ENCODE measurements around the gene CD33.
"Not testable (repeated sequence)": the region's sequence is repeated elsewhere in the genome, so short reads cannot be mapped to it uniquely, and the experiment has no call there.

CD33 gene

DNA sequence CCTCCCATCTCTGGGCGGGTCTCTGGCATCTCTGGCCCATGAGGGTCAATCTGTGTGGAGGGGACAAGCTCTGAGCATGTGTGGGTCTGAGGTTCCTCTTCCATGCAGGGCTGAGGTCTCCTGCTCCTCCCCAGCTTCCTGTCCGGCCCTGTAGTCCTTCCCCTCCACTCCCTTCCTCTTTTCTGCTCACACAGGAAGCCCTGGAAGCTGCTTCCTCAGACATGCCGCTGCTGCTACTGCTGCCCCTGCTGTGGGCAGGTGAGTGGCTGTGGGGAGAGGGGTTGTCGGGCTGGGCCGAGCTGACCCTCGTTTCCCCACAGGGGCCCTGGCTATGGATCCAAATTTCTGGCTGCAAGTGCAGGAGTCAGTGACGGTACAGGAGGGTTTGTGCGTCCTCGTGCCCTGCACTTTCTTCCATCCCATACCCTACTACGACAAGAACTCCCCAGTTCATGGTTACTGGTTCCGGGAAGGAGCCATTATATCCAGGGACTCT is at the start of gene CD33:
Gene CD33, plus strand, starts transcription at position 183 of the 496 bp plus-strand sequence. Its CDS starts 39 bp downstream, at position 222.
- not testable (repeated sequence) for H3K4me3 ChIP-seq (ENCODE audit: control insufficient read depth, low read depth, low read length); DNase-seq (ENCODE audit: low read depth)

GRCh38 chr19:51179256-51179655 is 45.6 kb upstream of the CD33 start:
- DNase-seq (ENCODE audit: low read depth): no peak
- no peak overlapping the region for H3K4me3 ChIP-seq (ENCODE audit: control insufficient read depth, low read depth, low read length)
- TF ChIP-seq, protein P1, sequence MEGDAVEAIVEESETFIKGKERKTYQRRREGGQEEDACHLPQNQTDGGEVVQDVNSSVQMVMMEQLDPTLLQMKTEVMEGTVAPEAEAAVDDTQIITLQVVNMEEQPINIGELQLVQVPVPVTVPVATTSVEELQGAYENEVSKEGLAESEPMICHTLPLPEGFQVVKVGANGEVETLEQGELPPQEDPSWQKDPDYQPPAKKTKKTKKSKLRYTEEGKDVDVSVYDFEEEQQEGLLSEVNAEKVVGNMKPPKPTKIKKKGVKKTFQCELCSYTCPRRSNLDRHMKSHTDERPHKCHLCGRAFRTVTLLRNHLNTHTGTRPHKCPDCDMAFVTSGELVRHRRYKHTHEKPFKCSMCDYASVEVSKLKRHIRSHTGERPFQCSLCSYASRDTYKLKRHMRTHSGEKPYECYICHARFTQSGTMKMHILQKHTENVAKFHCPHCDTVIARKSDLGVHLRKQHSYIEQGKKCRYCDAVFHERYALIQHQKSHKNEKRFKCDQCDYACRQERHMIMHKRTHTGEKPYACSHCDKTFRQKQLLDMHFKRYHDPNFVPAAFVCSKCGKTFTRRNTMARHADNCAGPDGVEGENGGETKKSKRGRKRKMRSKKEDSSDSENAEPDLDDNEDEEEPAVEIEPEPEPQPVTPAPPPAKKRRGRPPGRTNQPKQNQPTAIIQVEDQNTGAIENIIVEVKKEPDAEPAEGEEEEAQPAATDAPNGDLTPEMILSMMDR (IDR thresholded peaks at IDR 0.05; ENCODE audit: control insufficient read depth, insufficient read depth, low read depth, low read length, missing control alignments): no peak

DNA sequence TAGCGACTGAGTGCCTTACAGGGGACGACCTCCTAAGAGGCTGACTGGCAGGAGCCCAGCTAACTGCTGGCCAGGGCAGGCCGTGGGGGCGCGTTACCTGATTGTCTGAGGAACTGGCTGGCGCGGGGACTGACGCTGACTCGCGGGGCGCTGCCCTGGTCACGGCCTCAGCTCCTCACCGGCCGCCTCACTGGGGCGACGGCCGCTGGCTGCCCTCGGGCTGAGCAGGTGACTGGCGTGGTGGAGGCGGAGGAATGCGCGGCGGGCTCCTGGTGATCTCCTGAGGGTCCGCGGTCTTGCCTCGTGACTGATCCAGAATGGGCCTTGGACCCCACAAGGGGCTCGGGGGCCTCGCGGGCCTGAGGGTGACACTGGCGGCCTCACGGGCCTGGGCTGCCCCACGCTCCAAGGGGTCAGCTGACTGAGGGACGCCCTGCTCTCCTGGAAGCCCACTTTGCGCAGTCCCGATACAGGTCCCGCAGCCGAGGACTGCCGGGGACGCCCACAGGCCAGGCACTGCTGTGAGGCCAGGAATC is 43.4 kb upstream of the CD33 start:
- H3K4me3 ChIP-seq (ENCODE audit: control insufficient read depth, low read depth, low read length): no peak overlapping the region
- TF ChIP-seq, protein P1 (IDR thresholded peaks at IDR 0.05; ENCODE audit: control insufficient read depth, insufficient read depth, low read depth, low read length, missing control alignments): no peak

GRCh38 chr19:51181913-51182419 is 42.9 kb upstream of the CD33 start:
- no peak overlapping the region for H3K4me3 ChIP-seq (ENCODE audit: control insufficient read depth, low read depth, low read length)
- TF ChIP-seq, protein P1 (IDR thresholded peaks at IDR 0.05; ENCODE audit: control insufficient read depth, insufficient read depth, low read depth, low read length, missing control alignments): no peak
- DNase-seq (ENCODE audit: low read depth): no peak

More for the DNA sequence above, 43.4 kb upstream of the CD33 start:
- DNase-seq (ENCODE audit: low read depth): no peak

- TF ChIP-seq, protein P1 (IDR thresholded peaks at IDR 0.05; ENCODE audit: control insufficient read depth, insufficient read depth, low read depth, low read length, missing control alignments): no peak
- no peak overlapping the region for H3K4me3 ChIP-seq (ENCODE audit: control insufficient read depth, low read depth, low read length)
- no peak for DNase-seq (ENCODE audit: low read depth)
Measured at GRCh38 chr19:51183629-51184028, 41.3 kb upstream of the CD33 start.

DNA sequence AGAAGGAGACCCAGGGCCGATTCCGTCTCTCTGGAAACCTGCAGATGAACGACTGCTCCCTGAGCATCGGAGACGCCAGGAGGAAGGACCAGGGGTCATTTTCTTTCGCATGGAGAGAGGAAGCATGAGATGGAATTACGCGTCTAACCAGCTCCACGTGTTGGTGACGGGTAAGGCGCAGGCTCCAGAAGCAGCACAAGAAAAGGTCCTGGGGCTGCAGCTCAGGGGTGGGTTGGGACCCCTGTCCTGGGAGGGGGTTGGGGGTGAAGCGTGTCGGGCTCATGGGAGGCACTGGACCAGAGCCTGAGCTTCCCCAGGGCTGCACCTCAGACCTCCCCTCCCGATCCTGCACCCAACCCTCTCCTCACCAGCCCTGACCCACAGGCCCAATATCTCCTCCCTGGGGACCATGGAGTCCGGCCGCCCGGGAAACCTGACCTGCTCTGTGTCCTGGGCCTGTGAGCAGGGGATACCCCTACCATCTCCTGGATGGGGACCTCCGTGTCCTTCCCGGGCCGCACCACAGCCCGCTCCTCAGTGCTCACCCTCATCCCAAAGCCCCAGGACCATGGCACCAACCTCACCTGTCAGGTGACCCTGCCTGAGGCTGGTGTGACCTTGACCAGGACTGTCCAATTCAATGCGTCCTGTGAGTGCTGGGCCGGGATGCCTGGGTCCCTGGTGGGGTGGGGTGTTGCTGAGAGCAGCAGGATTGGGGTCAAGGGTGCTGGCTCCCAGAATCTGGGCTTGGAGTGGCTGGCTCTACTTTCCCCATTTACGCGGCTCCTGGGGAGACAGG is 39.6 kb upstream of the CD33 start:
- TF ChIP-seq, protein P1 (IDR thresholded peaks at IDR 0.05; ENCODE audit: control insufficient read depth, insufficient read depth, low read depth, low read length, missing control alignments): no peak
- no peak for DNase-seq (ENCODE audit: low read depth)
- no peak overlapping the region for H3K4me3 ChIP-seq (ENCODE audit: control insufficient read depth, low read depth, low read length)

DNA sequence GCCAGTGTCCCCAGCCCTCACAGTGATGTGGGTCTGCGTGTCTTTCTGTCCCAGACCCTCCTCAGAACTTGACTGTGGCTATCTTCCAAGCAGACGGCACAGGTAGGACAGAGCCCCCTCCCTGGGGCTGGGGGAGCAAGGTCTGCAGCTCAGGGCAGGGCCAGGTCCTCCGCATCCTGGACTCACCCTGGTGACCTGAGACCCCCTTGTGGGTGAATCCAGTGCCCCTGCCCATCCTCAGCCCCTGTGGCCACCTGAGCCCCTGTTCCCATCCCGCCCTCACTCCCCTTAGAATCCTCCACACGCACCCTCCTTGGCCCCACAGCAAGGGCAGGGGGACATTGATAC is 39.0 kb upstream of the CD33 start:
- TF ChIP-seq, protein P1 (IDR thresholded peaks at IDR 0.05; ENCODE audit: control insufficient read depth, insufficient read depth, low read depth, low read length, missing control alignments): no peak
- no peak overlapping the region for H3K4me3 ChIP-seq (ENCODE audit: control insufficient read depth, low read depth, low read length)
- DNase-seq (ENCODE audit: low read depth): no peak

All from AG09309 (cell line).